GM12892 (cell line): ENCODE measurements around the gene ELANE.

Experiments
- POLR2A ChIP-seq: IDR thresholded peaks from 2 replicates; pipeline ENCODE4 v1.6.1; 2011; ENCODE audit warnings: low read depth, low read length, control low read depth
- POLR2AphosphoS5 ChIP-seq: IDR thresholded peaks from 2 replicates; pipeline ENCODE4 v1.6.1; 2011; ENCODE audit warnings: low read depth, low read length, control low read depth
- TAF1 ChIP-seq: IDR thresholded peaks from 2 replicates; pipeline ENCODE4 v1.6.1; 2011; ENCODE audit warnings: low read depth, mild to moderate bottlenecking, control low read depth, low read length, borderline replicate concordance

DNA sequence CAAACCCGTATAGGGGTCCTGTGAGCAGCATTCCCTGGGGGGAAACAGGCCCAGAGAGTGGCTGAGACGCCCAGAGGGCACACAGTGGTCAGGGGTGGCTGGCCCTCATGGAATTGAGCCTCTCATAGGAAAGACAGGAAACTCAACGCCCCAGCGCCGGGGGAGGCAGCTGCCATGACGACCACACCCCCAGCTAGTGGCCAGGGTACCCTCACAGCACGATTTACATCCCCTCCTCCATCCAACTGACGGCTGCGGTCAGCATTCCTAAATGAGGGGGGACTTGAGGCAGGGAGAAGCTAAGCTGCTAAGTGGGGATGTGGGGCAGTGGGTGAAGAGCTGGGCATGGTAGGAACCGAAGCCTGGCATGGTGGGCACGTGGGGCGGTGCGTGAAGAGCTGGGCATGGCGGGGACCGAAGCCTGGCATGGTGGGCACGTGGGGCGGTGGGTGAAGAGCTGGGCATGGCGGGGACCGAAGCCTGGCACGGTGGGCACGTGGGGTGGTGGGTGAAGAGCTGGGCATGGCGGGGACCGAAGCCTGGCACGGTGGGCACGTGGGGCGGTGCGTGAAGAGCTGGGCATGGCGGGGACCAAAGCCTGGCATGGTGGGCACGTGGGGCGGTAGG, 30.9 kb downstream of the ELANE start:
- TF ChIP-seq POLR2A (no peak), POLR2AphosphoS5 (no peak), TAF1 (no peak)
